GM12865 (cell line): ENCODE measurements around the gene LARGE1.
A peak's percentile ranks its signal among the peaks of the same experiment; 100 is the strongest.

Experiments used
- DNase-seq: peaks from one replicate; pipeline ENCODE4 v3.0.0; 2010; ENCODE audit warnings: low read depth
- H3K4me3 ChIP-seq: 2 replicates; pipeline ENCODE4 v1.5.1; 2011; ENCODE audit warnings: mild to moderate bottlenecking, low read depth, low read length, control low read depth
- CTCF ChIP-seq: IDR thresholded peaks from 2 replicates; pipeline ENCODE4 v1.5.1; 2011; ENCODE audit warnings: low read length, control low read depth, low read depth, inconsistent platforms; ENCODE audit not compliant: insufficient read depth; ENCODE audit errors: missing control alignments

LARGE1 gene

GRCh38 chr22:33883961-33884808 lies 36.1 kb downstream of the LARGE1 start:
- H3K4me3 ChIP-seq, result no peak overlapping the region
- DNase-seq, result peak; percentile 26
- no peak for TF ChIP-seq CTCF

- TF ChIP-seq CTCF, result no peak
- no peak overlapping the region for H3K4me3 ChIP-seq
- peak; percentile 70 for DNase-seq
These were observed 36.7 kb downstream of the LARGE1 start for GRCh38 chr22:33883561-33883960.

GRCh38 chr22:33882991-33883390 lies 37.3 kb downstream of the LARGE1 start:
- TF ChIP-seq CTCF, result no peak
- DNase-seq, result no peak
- no peak overlapping the region for H3K4me3 ChIP-seq

- no peak for DNase-seq
- no peak overlapping the region for H3K4me3 ChIP-seq
- TF ChIP-seq CTCF, result no peak
These were observed 39.3 kb downstream of the LARGE1 start for GRCh38 chr22:33880986-33881385.

GRCh38 chr22:33879796-33880195 lies 40.5 kb downstream of the LARGE1 start:
- no peak for DNase-seq
- no peak overlapping the region for H3K4me3 ChIP-seq
- no peak for TF ChIP-seq CTCF

- H3K4me3 ChIP-seq, result no peak overlapping the region
- DNase-seq, result no peak
- no peak for TF ChIP-seq CTCF
These were observed 45.0 kb downstream of the LARGE1 start for GRCh38 chr22:33875316-33875715.

GRCh38 chr22:33874206-33874605 lies 46.1 kb downstream of the LARGE1 start:
- no peak for DNase-seq
- TF ChIP-seq CTCF, result no peak
- no peak overlapping the region for H3K4me3 ChIP-seq
